Aorta (tissue), 5 donors: ENCODE results near the gene SCP2D1. TPM values are rescaled to one million over a fixed set of nuclear protein-coding genes. Genes with fewer than 3 reads are reported as not detected.

Source experiments
- ATAC-seq: fragments of 200-7000 bp; cut with Tn5 transposase; one replicate; pipeline ENCODE4 v1.9.1; 2022; ENCODE audit warnings: moderate library complexity; ENCODE audit not compliant: low FRiP score
- DNase-seq, 2 donors: peaks; one replicate each; pipeline ENCODE4 v3.0.0-alpha.2; 2020
- H3K27ac ChIP-seq, 2 donors: one replicate each; pipeline ENCODE4 v1.5.1; 2013; ENCODE audit warnings: low read length in 2 of 2, mild to moderate bottlenecking in 2 of 2, moderate library complexity in 2 of 2, control low read depth in 1 of 2, inconsistent platforms in 1 of 2, low read depth in 1 of 2
- H3K27me3 ChIP-seq, 2 donors: one replicate each; pipeline ENCODE4 v1.6.1; 2013; ENCODE audit warnings: control low read depth in 1 of 2, low read length in 1 of 2, mild to moderate bottlenecking in 1 of 2, moderate library complexity in 1 of 2; ENCODE audit not compliant: insufficient read depth in 2 of 2, control insufficient read depth in 1 of 2
- H3K36me3 ChIP-seq, 2 donors: one replicate each; pipeline ENCODE4 v1.6.1; 2013; ENCODE audit warnings: control low read depth in 1 of 2, low read length in 1 of 2, mild to moderate bottlenecking in 1 of 2; ENCODE audit not compliant: insufficient read depth in 2 of 2, control insufficient read depth in 1 of 2
- H3K4me1 ChIP-seq, 2 donors: one replicate each; pipeline ENCODE4 v1.6.1; 2013; ENCODE audit warnings: low read length in 2 of 2, control low read depth in 1 of 2, mild to moderate bottlenecking in 1 of 2, moderate library complexity in 1 of 2; ENCODE audit not compliant: insufficient read depth in 2 of 2, control insufficient read depth in 1 of 2
- H3K4me3 ChIP-seq, 2 donors: one replicate each; pipeline ENCODE4 v1.5.1; 2013; ENCODE audit warnings: low read length in 2 of 2, control low read depth in 1 of 2, mild to moderate bottlenecking in 1 of 2
- H3K9me3 ChIP-seq: one replicate; pipeline ENCODE4 v1.6.1; 2013; ENCODE audit warnings: mild to moderate bottlenecking, low read length; ENCODE audit not compliant: control insufficient read depth
- WGBS, 2 donors: extraction: QIAGEN DNeasy Blood & Tissue Kit; methylation state at CpG; one replicate each; pipeline ENCODE4 v1.1.7; 2013; 5-methylcytosine and 5-hydroxymethylcytosine counted together
- intact Hi-C, 2 donors: fragments of 100-400 bp; cut with DNase I; formaldehyde crosslinking; loops; one replicate each; pipeline versions ENCODE4 v1.14.2 to v1.15.0; 2022
- polyA plus RNA-seq, 2 donors: library from polyadenylated mRNA; stranded (reverse); fragments of 200-250 nt; gene quantifications; one replicate each; pipeline ENCODE4 v1.2.3, GENCODE V29; 2013
- total RNA-seq, 2 donors: library from RNA; stranded (reverse); fragmentation: NEBNext Ultra II Directional; extraction: Animal tissue kit (Norgen Biotek cat#: 25700); gene quantifications; one replicate each; pipeline ENCODE4 v1.2.1, GENCODE V29; 2021
- donor health status: healthy with polysubstance abuse.
- donor health status: Bipolar disorder and iron deficiency.
- donor health status: DM: no; HTN: no; CAD: no.
- donor health status: DM: no; HTN: no; CAD: no.
- donor health status: DM: yes; HTN: yes; CAD: no.

Gene SCP2D1
- total and polyA plus RNA-seq, 4 donors, result not detected

DNA sequence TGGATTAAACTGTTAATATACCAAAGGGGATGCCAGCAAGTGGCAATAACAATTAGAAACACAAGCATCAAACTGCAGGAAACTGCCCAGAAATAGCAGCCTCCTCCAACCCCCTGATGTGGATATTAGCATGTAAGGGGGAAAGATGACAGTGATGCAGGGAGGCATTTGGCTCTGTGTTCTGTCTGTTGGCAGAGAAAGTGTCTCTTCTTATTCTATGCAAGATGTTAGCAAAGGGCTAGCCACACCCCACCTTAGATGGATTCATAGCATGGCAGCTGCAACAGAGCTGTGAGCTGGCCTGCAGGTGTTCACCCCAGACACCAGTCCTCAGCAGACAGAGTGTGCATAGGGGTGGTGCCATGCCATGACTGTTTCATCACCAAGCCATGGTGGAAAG is 38.0 kb downstream of the SCP2D1 start:
- Histone ChIP-seq H3K27ac (no peak overlapping the region), H3K36me3 (no peaks in the 10 kb centered on the region), H3K9me3 (no peaks in the 10 kb centered on the region), H3K4me3 (no peak overlapping the region), H3K27me3 (no peaks in the 10 kb centered on the region), H3K4me1 (peaks cover 1 to 2% of the 10 kb centered on the region in 2 donors)
- ATAC-seq, result no peak
- no peak for DNase-seq
- intact Hi-C loops, result no loop called here

DNA sequence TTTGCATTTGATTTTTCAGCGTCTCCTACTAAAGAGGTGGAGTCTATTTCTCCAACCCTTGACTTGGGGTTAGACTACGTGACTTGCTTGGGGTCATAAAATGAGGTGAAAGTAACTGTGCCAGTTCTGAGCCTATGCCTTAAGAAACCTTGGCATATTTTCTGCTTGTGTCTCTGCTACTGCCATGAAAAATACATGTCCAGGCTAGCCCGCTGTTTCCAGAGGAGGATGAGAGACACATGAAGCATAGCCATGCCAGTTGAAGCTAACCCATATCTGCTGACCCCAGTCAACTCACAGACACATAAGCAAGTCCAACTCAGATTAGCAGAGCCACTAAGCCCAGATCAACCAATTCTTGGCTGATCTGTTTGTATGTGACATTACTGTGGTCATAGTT is 38.7 kb downstream of the SCP2D1 start:
- Histone ChIP-seq H3K36me3 (no peaks in the 10 kb centered on the region), H3K4me1 (peaks cover 2 to 8% of the 10 kb centered on the region in 2 donors), H3K27me3 (no peaks in the 10 kb centered on the region), H3K9me3 (no peaks in the 10 kb centered on the region), H3K4me3 (no peak overlapping the region), H3K27ac (no peak overlapping the region)
- DNase-seq, result no peak
- intact Hi-C loops, result no loop called here
- no peak for ATAC-seq
- 92 to 95% methylated on average over 3 of the region's 3 CpGs for WGBS, 2 donors

DNA sequence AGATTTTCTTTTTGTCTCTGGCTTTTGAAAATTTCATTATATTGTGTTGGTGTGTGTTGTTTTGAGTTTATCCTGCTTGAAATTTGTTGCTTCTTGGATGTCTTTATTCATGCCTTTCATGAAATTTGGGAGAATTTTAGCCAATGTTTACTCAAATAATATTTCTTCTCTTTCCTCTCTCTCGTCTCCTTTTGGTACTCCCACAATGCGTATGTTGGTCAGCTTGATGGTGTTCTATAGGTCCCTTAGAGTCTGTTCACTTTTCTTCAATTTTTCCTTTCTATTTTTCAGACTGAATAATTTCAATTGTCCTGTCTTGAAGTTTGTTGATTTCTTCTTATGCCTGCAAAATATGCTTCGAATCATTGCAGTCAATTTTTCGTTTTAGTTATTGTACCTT is 39.6 kb downstream of the SCP2D1 start:
- Histone ChIP-seq H3K4me3 (no peak overlapping the region), H3K9me3 (no peaks in the 10 kb centered on the region), H3K27me3 (no peaks in the 10 kb centered on the region), H3K27ac (no peak overlapping the region), H3K36me3 (no peaks in the 10 kb centered on the region), H3K4me1 (peaks cover 2 to 12% of the 10 kb centered on the region in 2 donors)
- DNase-seq, result no peak
- intact Hi-C loops, result no loop called here
- WGBS, 2 donors, result 56 to 64% methylated on average over 4 of the region's 4 CpGs
- no peak for ATAC-seq

DNA sequence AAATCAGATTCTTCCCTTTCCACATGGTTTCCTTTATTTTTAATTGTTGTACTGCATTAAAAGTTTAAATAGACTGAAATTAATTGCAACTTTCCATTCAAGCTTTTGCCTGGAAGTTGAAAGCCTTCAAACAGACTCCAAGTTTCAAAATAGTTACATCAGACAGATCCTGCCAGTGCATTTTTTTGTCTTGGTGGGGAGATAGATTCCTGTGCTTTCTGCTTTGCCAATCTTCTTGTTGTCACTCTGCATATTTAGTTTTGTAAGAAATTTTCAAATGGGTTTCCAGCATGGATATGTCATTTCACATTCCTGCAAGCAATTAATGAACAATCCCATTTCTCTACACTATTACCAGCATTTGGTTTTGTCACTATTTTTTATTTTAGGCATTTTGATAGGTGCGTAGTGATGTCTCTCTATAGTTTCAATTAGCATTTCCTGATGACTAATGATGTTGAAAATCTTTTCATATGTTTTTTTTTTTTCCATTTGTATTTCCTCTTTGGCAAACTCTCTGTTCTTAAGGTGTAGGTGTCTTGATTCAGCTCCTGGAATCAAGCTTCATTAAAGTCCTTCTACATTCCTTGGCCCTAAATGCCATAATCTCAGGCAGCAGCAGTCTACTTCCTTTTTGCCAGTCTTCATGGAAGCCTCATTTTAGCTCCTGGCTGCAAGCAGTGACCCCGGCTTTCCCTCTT is 40.5 kb downstream of the SCP2D1 start:
- WGBS, 2 donors, result 21 to 43% methylated on average over 2 of the region's 2 CpGs
- intact Hi-C loops, result no loop called here
- Histone ChIP-seq H3K4me1 (peaks cover 2 to 16% of the 10 kb centered on the region in 2 donors), H3K4me3 (no peak overlapping the region), H3K27ac (peak overlapping the region in 1 of 2 donors; percentile 71), H3K27me3 (no peaks in the 10 kb centered on the region), H3K9me3 (no peaks in the 10 kb centered on the region), H3K36me3 (no peaks in the 10 kb centered on the region)
- ATAC-seq (no peak), DNase-seq (no peak)

DNA sequence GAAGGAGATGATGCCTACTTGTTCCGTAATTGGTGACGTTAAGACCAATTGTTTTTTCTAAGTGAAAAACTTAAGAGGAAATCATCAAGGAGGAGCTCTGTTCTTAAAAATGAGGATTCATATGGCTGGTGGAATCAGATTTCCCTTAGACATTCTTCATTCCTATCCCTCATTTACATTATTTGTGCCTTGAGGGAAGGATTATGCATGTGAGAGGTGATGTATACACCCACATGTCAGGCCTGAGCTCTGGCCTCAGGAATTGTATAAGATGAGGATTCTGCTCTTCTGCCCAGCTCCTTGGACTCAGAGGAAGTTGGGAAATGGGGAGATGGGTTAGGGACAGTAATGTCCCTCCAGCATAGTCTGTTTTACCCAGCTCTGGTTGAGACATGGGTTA is 42.3 kb downstream of the SCP2D1 start:
- H3K27ac ChIP-seq, result peak overlapping the region in 1 of 2 donors; percentile 1
- DNase-seq (no peak), ATAC-seq (no peak)
- H3K36me3 ChIP-seq, result no peaks in the 10 kb centered on the region
- 88 to 94% methylated on average over 2 of the region's 2 CpGs for WGBS, 2 donors
- H3K27me3 ChIP-seq, result no peaks in the 10 kb centered on the region
- H3K9me3 ChIP-seq, result peaks cover 1% of the 10 kb centered on the region
- H3K4me1 ChIP-seq, result peaks cover 2 to 16% of the 10 kb centered on the region in 2 donors
- intact Hi-C loops, result loop anchor here in 1 of 2 donors (5.0 kb wide), 1 partner anchor 64 kb away; no protein-coding TSS in a partner anchor
- no peak overlapping the region for H3K4me3 ChIP-seq

DNA sequence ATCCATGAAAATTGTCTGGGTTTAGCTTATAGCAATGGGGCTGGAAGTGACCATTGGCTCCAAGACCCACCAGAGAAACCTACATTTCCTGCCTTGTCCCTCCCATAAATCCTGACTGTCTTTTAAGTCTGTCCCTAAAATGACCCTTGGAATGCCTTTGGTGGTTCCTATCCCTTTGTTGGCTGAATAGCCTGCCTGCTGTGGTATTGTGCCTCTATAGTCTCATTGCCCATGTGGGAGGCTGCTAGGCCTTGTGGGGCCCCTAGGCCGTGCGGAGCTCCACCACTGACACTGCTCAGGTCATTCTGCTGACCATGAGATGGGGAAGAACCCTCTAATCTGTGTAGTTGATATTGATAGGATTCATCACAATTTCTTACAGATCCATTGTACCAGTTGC is 43.3 kb downstream of the SCP2D1 start:
- Histone ChIP-seq H3K4me3 (no peak overlapping the region), H3K36me3 (no peaks in the 10 kb centered on the region), H3K4me1 (peaks cover 2 to 16% of the 10 kb centered on the region in 2 donors), H3K9me3 (peaks cover 1% of the 10 kb centered on the region), H3K27me3 (no peaks in the 10 kb centered on the region), H3K27ac (peak overlapping the region in 1 of 2 donors; percentile 16)
- intact Hi-C loops, result loop anchor here in 1 of 2 donors (5.0 kb wide), 1 partner anchor 65 kb away; no protein-coding TSS in a partner anchor
- ATAC-seq (no peak), DNase-seq (no peak)
- WGBS, 2 donors, result 50 to 76% methylated on average over 2 of the region's 2 CpGs

DNA sequence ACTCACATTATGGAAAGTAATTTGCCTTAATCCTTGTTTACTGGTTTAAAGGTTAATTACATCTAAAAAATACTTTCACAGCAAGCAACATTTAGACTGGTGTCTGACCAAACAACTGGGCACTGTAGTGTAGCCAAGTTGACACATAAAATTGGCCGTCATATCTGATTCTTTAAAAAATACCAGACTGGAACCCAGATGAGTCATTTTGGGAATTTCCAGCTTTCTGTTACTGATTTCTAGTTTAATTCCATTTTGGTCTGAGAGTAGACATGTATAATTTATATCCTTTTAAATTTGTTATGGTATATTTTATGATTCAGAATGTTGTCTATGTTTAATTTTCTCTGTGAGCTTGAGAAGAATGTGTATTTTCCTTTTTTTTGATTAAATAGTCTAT is 44.1 kb downstream of the SCP2D1 start:
- H3K9me3 ChIP-seq, result peaks cover 1% of the 10 kb centered on the region
- peaks cover 2 to 16% of the 10 kb centered on the region in 2 donors for H3K4me1 ChIP-seq
- H3K4me3 ChIP-seq, result no peak overlapping the region
- intact Hi-C loops, result loop anchor here in 1 of 2 donors (5.0 kb wide), 1 partner anchor 65 kb away; no protein-coding TSS in a partner anchor
- H3K36me3 ChIP-seq, result no peaks in the 10 kb centered on the region
- H3K27ac ChIP-seq, result peak overlapping the region in 1 of 2 donors; percentile 16
- 3 to 5% methylated on average over 1 of the region's 1 CpG for WGBS, 2 donors
- no peaks in the 10 kb centered on the region for H3K27me3 ChIP-seq
- DNase-seq (no peak), ATAC-seq (no peak)

DNA sequence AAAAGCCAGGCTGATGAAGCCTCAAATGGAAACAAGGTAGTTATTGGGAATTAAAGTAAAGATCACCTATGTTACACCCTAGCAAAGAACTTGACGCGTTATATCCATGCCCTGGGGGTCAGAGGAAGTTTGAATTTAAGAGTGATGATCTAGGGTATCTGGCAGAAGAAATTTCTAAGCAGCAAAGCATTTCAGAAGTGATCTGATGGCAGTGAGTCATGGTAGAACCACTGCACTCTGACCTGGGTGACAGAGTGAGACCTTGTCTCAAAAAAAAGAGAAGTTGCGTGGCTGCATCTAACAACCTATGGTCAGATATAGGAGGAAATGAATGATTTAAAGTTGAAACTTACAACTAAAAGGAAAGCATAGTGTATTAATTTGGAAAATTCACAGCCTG is 45.2 kb downstream of the SCP2D1 start:
- Histone ChIP-seq H3K27ac (peak overlapping the region in 1 of 2 donors; percentile 92), H3K36me3 (no peaks in the 10 kb centered on the region), H3K4me3 (no peak overlapping the region), H3K9me3 (peaks cover 1% of the 10 kb centered on the region), H3K4me1 (peaks cover 2 to 16% of the 10 kb centered on the region in 2 donors), H3K27me3 (no peaks in the 10 kb centered on the region)
- ATAC-seq, result no peak
- no peak for DNase-seq
- intact Hi-C loops, result loop anchor here in 1 of 2 donors (5.0 kb wide), 1 partner anchor 67 kb away; no protein-coding TSS in a partner anchor
- WGBS, 2 donors, result 94 to 96% methylated on average over 3 of the region's 3 CpGs
